ENCODE results near the gene ZFP90.

- TF ChIP-seq CTCF (conservative IDR thresholded peaks at IDR 0.05) (no peak), ZFX (IDR thresholded peaks at IDR 0.05) (no peak)
Observed at GRCh38 chr16:68514511-68514910, 24.6 kb upstream of the ZFP90 start.
